ENCODE results near the gene MACROD2. TPM values are rescaled to one million over a fixed set of nuclear protein-coding genes. Genes with fewer than 3 reads are reported as not detected.

Gene MACROD2
- total and polyA plus RNA-seq, 4 donors: 0.66 to 10.5 (median 3.3) TPM

DNA sequence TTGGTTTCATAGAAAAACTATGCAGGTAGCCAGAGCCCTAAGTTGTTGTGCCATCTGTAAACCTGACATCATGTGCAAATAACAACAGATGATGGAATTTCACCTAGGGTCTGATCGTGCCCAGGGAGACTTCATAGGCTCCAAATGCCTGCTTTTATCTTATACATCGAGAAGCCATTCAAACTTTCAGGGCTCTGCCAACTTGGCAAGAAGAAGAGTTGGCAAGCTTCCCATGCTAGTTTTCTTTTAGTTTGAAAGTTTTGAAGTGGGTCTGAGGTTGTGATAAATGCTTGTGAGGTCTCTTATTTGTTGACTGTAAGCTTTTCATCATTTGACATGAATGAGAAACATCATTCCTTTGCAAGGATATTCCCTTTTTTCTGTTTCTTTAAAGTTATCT, 517.5 kb downstream of the MACROD2 start:
- Histone ChIP-seq H3K36me3 (ENCODE audit: control insufficient read depth in 4 of 4, insufficient read depth in 3 of 4, low read depth in 1 of 4, low read length in 3 of 4) (no peaks in the 10 kb centered on the region), H3K27me3 (ENCODE audit: control insufficient read depth in 4 of 4, insufficient read depth in 4 of 4, low read length in 3 of 4) (no peaks in the 10 kb centered on the region), H3K9ac (ENCODE audit: low read depth in 1 of 2, low read length in 2 of 2) (no peak overlapping the region), H3K4me1 (ENCODE audit: control insufficient read depth in 4 of 4, insufficient read depth in 4 of 4, low read length in 3 of 4) (no peaks in the 10 kb centered on the region), H3K9me3 (ENCODE audit: control insufficient read depth in 4 of 4, low read length in 3 of 4) (no peaks in the 10 kb centered on the region), H3K4me3 (ENCODE audit: low read depth in 1 of 3, low read length in 3 of 3) (no peak overlapping the region), H3K27ac (ENCODE audit: low read depth in 1 of 2, low read length in 2 of 2) (no peak overlapping the region)
- no peak for DNase-seq (ENCODE audit: low spot score)
- TF ChIP-seq YY1 (IDR thresholded peaks at IDR 0.05) (no peak), NR2F2 (IDR thresholded peaks at IDR 0.05) (no peak), RAD21 (IDR thresholded peaks at IDR 0.05) (no peak), FOXA2 (IDR thresholded peaks at IDR 0.05) (no peak), FOXA1 (IDR thresholded peaks at IDR 0.05) (no peak), SP1 (IDR thresholded peaks at IDR 0.05) (no peak), TAF1 (conservative IDR thresholded peaks at IDR 0.05) (no peak), RXRA (IDR thresholded peaks at IDR 0.05) (no peak), HNF4G (IDR thresholded peaks at IDR 0.05) (no peak), HNF4A (conservative IDR thresholded peaks at IDR 0.05) (no peak), GABPA (IDR thresholded peaks at IDR 0.05 in 1 of 2, conservative IDR thresholded peaks at IDR 0.05 in 1 of 2) (no peak), EGR1 (IDR thresholded peaks at IDR 0.05; ENCODE audit: low read depth in 2 of 2) (no peak)
- TF ChIP-seq, protein P1, sequence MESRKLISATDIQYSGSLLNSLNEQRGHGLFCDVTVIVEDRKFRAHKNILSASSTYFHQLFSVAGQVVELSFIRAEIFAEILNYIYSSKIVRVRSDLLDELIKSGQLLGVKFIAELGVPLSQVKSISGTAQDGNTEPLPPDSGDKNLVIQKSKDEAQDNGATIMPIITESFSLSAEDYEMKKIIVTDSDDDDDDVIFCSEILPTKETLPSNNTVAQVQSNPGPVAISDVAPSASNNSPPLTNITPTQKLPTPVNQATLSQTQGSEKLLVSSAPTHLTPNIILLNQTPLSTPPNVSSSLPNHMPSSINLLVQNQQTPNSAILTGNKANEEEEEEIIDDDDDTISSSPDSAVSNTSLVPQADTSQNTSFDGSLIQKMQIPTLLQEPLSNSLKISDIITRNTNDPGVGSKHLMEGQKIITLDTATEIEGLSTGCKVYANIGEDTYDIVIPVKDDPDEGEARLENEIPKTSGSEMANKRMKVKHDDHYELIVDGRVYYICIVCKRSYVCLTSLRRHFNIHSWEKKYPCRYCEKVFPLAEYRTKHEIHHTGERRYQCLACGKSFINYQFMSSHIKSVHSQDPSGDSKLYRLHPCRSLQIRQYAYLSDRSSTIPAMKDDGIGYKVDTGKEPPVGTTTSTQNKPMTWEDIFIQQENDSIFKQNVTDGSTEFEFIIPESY (IDR thresholded peaks at IDR 0.05): no peak
- TF ChIP-seq, protein P2, sequence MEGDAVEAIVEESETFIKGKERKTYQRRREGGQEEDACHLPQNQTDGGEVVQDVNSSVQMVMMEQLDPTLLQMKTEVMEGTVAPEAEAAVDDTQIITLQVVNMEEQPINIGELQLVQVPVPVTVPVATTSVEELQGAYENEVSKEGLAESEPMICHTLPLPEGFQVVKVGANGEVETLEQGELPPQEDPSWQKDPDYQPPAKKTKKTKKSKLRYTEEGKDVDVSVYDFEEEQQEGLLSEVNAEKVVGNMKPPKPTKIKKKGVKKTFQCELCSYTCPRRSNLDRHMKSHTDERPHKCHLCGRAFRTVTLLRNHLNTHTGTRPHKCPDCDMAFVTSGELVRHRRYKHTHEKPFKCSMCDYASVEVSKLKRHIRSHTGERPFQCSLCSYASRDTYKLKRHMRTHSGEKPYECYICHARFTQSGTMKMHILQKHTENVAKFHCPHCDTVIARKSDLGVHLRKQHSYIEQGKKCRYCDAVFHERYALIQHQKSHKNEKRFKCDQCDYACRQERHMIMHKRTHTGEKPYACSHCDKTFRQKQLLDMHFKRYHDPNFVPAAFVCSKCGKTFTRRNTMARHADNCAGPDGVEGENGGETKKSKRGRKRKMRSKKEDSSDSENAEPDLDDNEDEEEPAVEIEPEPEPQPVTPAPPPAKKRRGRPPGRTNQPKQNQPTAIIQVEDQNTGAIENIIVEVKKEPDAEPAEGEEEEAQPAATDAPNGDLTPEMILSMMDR (IDR thresholded peaks at IDR 0.05; ENCODE audit: low read depth, low read length, missing input control): no peak
- TF ChIP-seq, protein P3, sequence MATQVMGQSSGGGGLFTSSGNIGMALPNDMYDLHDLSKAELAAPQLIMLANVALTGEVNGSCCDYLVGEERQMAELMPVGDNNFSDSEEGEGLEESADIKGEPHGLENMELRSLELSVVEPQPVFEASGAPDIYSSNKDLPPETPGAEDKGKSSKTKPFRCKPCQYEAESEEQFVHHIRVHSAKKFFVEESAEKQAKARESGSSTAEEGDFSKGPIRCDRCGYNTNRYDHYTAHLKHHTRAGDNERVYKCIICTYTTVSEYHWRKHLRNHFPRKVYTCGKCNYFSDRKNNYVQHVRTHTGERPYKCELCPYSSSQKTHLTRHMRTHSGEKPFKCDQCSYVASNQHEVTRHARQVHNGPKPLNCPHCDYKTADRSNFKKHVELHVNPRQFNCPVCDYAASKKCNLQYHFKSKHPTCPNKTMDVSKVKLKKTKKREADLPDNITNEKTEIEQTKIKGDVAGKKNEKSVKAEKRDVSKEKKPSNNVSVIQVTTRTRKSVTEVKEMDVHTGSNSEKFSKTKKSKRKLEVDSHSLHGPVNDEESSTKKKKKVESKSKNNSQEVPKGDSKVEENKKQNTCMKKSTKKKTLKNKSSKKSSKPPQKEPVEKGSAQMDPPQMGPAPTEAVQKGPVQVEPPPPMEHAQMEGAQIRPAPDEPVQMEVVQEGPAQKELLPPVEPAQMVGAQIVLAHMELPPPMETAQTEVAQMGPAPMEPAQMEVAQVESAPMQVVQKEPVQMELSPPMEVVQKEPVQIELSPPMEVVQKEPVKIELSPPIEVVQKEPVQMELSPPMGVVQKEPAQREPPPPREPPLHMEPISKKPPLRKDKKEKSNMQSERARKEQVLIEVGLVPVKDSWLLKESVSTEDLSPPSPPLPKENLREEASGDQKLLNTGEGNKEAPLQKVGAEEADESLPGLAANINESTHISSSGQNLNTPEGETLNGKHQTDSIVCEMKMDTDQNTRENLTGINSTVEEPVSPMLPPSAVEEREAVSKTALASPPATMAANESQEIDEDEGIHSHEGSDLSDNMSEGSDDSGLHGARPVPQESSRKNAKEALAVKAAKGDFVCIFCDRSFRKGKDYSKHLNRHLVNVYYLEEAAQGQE (IDR thresholded peaks at IDR 0.05): no peak
- TF ChIP-seq, protein P4, sequence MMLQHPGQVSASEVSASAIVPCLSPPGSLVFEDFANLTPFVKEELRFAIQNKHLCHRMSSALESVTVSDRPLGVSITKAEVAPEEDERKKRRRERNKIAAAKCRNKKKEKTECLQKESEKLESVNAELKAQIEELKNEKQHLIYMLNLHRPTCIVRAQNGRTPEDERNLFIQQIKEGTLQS (IDR thresholded peaks at IDR 0.05): no peak
- TF ChIP-seq, protein P5, sequence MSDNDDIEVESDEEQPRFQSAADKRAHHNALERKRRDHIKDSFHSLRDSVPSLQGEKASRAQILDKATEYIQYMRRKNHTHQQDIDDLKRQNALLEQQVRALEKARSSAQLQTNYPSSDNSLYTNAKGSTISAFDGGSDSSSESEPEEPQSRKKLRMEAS (IDR thresholded peaks at IDR 0.05): no peak
- 2% methylated on average over 2 of the region's 2 CpGs for WGBS

DNA sequence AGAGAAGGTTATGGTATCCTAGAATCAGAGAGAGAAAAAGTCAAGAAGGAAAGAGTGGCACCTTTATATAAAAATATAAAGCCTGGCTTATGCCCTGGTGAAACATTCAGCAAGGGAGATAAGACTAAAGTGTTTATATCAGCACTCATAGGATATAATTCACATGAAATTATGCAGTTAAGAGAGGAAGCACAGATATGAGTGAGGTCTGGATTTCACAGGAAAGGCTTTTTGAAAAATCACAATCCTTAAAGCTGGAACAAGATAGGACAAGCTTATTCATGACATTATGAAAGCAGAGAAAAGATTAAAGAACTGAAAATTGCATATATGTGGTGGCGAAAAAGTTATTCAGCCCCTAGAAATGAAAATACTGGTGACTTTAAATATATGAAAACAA, 523.3 kb downstream of the MACROD2 start:
- Histone ChIP-seq H3K27ac (ENCODE audit: low read depth in 1 of 2, low read length in 2 of 2) (no peak overlapping the region), H3K9me3 (ENCODE audit: control insufficient read depth in 4 of 4, low read length in 3 of 4) (no peaks in the 10 kb centered on the region), H3K9ac (ENCODE audit: low read depth in 1 of 2, low read length in 2 of 2) (no peak overlapping the region), H3K36me3 (ENCODE audit: control insufficient read depth in 4 of 4, insufficient read depth in 3 of 4, low read depth in 1 of 4, low read length in 3 of 4) (no peaks in the 10 kb centered on the region), H3K27me3 (ENCODE audit: control insufficient read depth in 4 of 4, insufficient read depth in 4 of 4, low read length in 3 of 4) (no peaks in the 10 kb centered on the region), H3K4me1 (ENCODE audit: control insufficient read depth in 4 of 4, insufficient read depth in 4 of 4, low read length in 3 of 4) (no peaks in the 10 kb centered on the region), H3K4me3 (ENCODE audit: low read depth in 1 of 3, low read length in 3 of 3) (no peak overlapping the region)
- DNase-seq (ENCODE audit: low spot score): no peak
- no peak for TF ChIP-seq FOXA1 (IDR thresholded peaks at IDR 0.05)
- TF ChIP-seq, protein P2 (IDR thresholded peaks at IDR 0.05; ENCODE audit: low read depth, low read length, missing input control): no peak
- no peak for TF ChIP-seq HNF4G (IDR thresholded peaks at IDR 0.05)
- no peak for TF ChIP-seq TAF1 (conservative IDR thresholded peaks at IDR 0.05)
- no peak for TF ChIP-seq EGR1 (IDR thresholded peaks at IDR 0.05; ENCODE audit: low read depth in 2 of 2)
- no peak for TF ChIP-seq RAD21 (IDR thresholded peaks at IDR 0.05)
- no peak for TF ChIP-seq HNF4A (conservative IDR thresholded peaks at IDR 0.05)
- TF ChIP-seq GABPA (IDR thresholded peaks at IDR 0.05 in 1 of 2, conservative IDR thresholded peaks at IDR 0.05 in 1 of 2): no peak
- no peak for TF ChIP-seq RXRA (IDR thresholded peaks at IDR 0.05)
- TF ChIP-seq, protein P3 (IDR thresholded peaks at IDR 0.05): no peak
- WGBS: 85% methylated on average over 1 of the region's 1 CpG

All from liver (tissue), 9 donors.